B cell (primary cell): ENCODE results near the gene TP53BP1. TPM values are rescaled to one million over a fixed set of nuclear protein-coding genes. Genes with fewer than 3 reads are reported as not detected.

Experiments used
- ATAC-seq: fragments of 200-7000 bp; cut with Tn5 transposase; one replicate; pipeline ENCODE4 v1.10.0; 2021; ENCODE audit warnings: low read depth, mild to moderate bottlenecking, moderate number of reproducible peaks, moderate library complexity
- CTCF ChIA-PET: fragments of 350-600 bp; sonication (Branson Sonifier 250); formaldehyde crosslinking; loops from one replicate; lab custom pipeline; 2021; ENCODE audit warnings: antibody characterized with exemption, inconsistent platforms; lab: Charles Lee
- POLR2A ChIA-PET: fragments of 350-600 bp; sonication (Branson Sonifier 250); formaldehyde crosslinking; loops from one replicate; lab custom pipeline; 2021; ENCODE audit warnings: antibody characterized with exemption; lab: Charles Lee
- DNase-seq: peaks from one replicate; pipeline ENCODE4 v3.0.0; 2013
- H2AFZ ChIP-seq: 2 replicates; pipeline ENCODE4 v1.6.1; 2012; ENCODE audit warnings: mild to moderate bottlenecking, low read depth, low read length; ENCODE audit not compliant: insufficient read depth, poor library complexity, severe bottlenecking
- H3K27ac ChIP-seq, 2 donors: 1 replicate in 1 of 2; 2 replicates in 1 of 2; pipeline ENCODE4 v1.5.1; 2012 to 2013; ENCODE audit warnings: low read length in 2 of 2, mild to moderate bottlenecking in 2 of 2, moderate library complexity in 1 of 2
- H3K27me3 ChIP-seq, 4 experiments: fragments of 200-600 bp in 1 of 4; sonication (generic) in 1 of 4; replicated peaks in 1 of 4; 1 replicate in 2 of 4; 2 replicates in 2 of 4; pipeline versions ENCODE4 v1.6.1 to v1.7.0; 2013 to 2016; ENCODE audit warnings: low read length in 3 of 4, mild to moderate bottlenecking in 2 of 4, mixed read lengths in 1 of 4, moderate library complexity in 1 of 4; ENCODE audit not compliant: insufficient read depth in 4 of 4, control insufficient read depth in 3 of 4; ENCODE audit errors: control extremely low read depth in 1 of 4
- H3K36me3 ChIP-seq, 2 experiments: replicated peaks in 1 of 2; 1 replicate in 1 of 2; 2 replicates in 1 of 2; pipeline versions ENCODE4 v1.6.1 to v1.7.1; 2013; ENCODE audit warnings: low read length in 1 of 2; ENCODE audit not compliant: insufficient read depth in 2 of 2, control insufficient read depth in 1 of 2; ENCODE audit errors: control extremely low read depth in 1 of 2, extremely low read depth in 1 of 2
- H3K4me1 ChIP-seq, 2 donors: fragments of 200-600 bp in 1 of 2; sonication (generic) in 1 of 2; 1 replicate in 1 of 2; 2 replicates in 1 of 2; pipeline versions ENCODE4 v1.5.1 to v1.6.1; 2013 to 2017; ENCODE audit warnings: low read length in 2 of 2; ENCODE audit not compliant: control insufficient read depth in 2 of 2, insufficient read depth in 2 of 2
- H3K4me2 ChIP-seq: replicated peaks from 2 replicates; pipeline ENCODE3; 2012; ENCODE audit warnings: mild to moderate bottlenecking, low read depth, low read length; ENCODE audit not compliant: poor library complexity, severe bottlenecking
- H3K4me3 ChIP-seq, 5 experiments: fragments of 200-600 bp in 1 of 5; sonication (generic) in 1 of 5; 1 replicate in 3 of 5; 2 replicates in 2 of 5; pipeline versions ENCODE4 v1.5.1 to v1.7.0; 2011 to 2016; ENCODE audit warnings: low read length in 4 of 5, mild to moderate bottlenecking in 4 of 5, low read depth in 2 of 5, control low read depth in 1 of 5, moderate library complexity in 1 of 5; ENCODE audit not compliant: insufficient read depth in 1 of 5; ENCODE audit errors: control extremely low read depth in 1 of 5, extremely low read depth in 1 of 5
- H3K79me2 ChIP-seq: fragments of 200-600 bp; sonication (generic); one replicate; pipeline ENCODE4 v1.6.0; 2016; ENCODE audit warnings: low read length; ENCODE audit not compliant: control insufficient read depth, insufficient read depth
- H3K9ac ChIP-seq: fragments of 200-600 bp; sonication (generic); 2 replicates; pipeline ENCODE4 v1.6.1; 2017; ENCODE audit warnings: mild to moderate bottlenecking, low read length, moderate library complexity
- H3K9me3 ChIP-seq, 3 donors: one replicate each; pipeline versions ENCODE4 v1.6.1 to v1.7.1; 2013; ENCODE audit warnings: low read length in 2 of 3; ENCODE audit not compliant: control insufficient read depth in 2 of 3, insufficient read depth in 1 of 3; ENCODE audit errors: control extremely low read depth in 1 of 3
- H4K20me1 ChIP-seq: 2 replicates; pipeline ENCODE4 v1.6.0; 2012; ENCODE audit warnings: mild to moderate bottlenecking, low read length; ENCODE audit not compliant: insufficient read depth, control insufficient read depth, poor library complexity, severe bottlenecking
- H3K27ac Mint-ChIP-seq: one replicate; pipeline ENCODE4 v1.8.0; 2021; ENCODE audit warnings: mixed read lengths
- H3K27me3 Mint-ChIP-seq: one replicate; pipeline ENCODE4 v1.8.0; 2021; ENCODE audit warnings: mixed read lengths
- H3K4me1 Mint-ChIP-seq: one replicate; pipeline ENCODE4 v1.8.0; 2021; ENCODE audit warnings: mixed read lengths
- H3K4me3 Mint-ChIP-seq: one replicate; pipeline ENCODE4 v1.8.0; 2021; ENCODE audit warnings: mixed read lengths
- H3K9me3 Mint-ChIP-seq: one replicate; pipeline ENCODE4 v1.8.0; 2022; ENCODE audit warnings: mixed read lengths; ENCODE audit not compliant: insufficient read depth
- EZH2 ChIP-seq: IDR thresholded peaks from 2 replicates; pipeline ENCODE4 v1.6.1; 2012; ENCODE audit warnings: borderline replicate concordance, low read depth, mild to moderate bottlenecking, moderate library complexity, low read length; ENCODE audit not compliant: insufficient read depth, poor library complexity, severe bottlenecking
- WGBS: methylation state at CpG from one replicate; pipeline ENCODE4 v1.1.5; 2013; ENCODE audit warnings: missing lambda C conversion rate; ENCODE audit not compliant: insufficient coverage; 5-methylcytosine and 5-hydroxymethylcytosine counted together
- intact Hi-C: fragments of 100-400 bp; cut with micrococcal nuclease; formaldehyde crosslinking; loops from one replicate; pipeline ENCODE4 v1.10.0; 2022
- polyA minus RNA-seq: library from RNA; depleted of rRNA, polyadenylated mRNA; stranded (reverse); fragments of >200 nt; gene quantifications from 2 replicates; pipeline ENCODE4 v1.2.3, GENCODE V29; 2012
- polyA plus RNA-seq: library from polyadenylated mRNA; depleted of rRNA; stranded (reverse); fragments of >200 nt; gene quantifications from 2 replicates; pipeline ENCODE4 v1.2.3, GENCODE V29; 2012
- total RNA-seq, 2 donors: library from RNA; stranded (reverse); fragments of 120-200 nt in 1 of 2; gene quantifications; 1 replicate in 1 of 2; 2 replicates in 1 of 2; pipeline versions ENCODE4 v1.2.3 to v1.2.4, GENCODE V29; 2013 to 2022
- TF ChIP-seq, protein P1 (sequence below): fragments of 200-600 bp; IDR thresholded peaks from one replicate; pipeline ENCODE4 v1.8.0; 2022; ENCODE audit warnings: antibody characterized with exemption, mild to moderate bottlenecking

Gene TP53BP1
- 70.5 and 88.4 TPM in 2 replicates for total RNA-seq
- total RNA-seq (2013), result 31.0 TPM
- polyA plus RNA-seq, result 13.1 and 17.6 TPM in 2 replicates
- polyA minus RNA-seq, result 19.5 and 35.3 TPM in 2 replicates

DNA sequence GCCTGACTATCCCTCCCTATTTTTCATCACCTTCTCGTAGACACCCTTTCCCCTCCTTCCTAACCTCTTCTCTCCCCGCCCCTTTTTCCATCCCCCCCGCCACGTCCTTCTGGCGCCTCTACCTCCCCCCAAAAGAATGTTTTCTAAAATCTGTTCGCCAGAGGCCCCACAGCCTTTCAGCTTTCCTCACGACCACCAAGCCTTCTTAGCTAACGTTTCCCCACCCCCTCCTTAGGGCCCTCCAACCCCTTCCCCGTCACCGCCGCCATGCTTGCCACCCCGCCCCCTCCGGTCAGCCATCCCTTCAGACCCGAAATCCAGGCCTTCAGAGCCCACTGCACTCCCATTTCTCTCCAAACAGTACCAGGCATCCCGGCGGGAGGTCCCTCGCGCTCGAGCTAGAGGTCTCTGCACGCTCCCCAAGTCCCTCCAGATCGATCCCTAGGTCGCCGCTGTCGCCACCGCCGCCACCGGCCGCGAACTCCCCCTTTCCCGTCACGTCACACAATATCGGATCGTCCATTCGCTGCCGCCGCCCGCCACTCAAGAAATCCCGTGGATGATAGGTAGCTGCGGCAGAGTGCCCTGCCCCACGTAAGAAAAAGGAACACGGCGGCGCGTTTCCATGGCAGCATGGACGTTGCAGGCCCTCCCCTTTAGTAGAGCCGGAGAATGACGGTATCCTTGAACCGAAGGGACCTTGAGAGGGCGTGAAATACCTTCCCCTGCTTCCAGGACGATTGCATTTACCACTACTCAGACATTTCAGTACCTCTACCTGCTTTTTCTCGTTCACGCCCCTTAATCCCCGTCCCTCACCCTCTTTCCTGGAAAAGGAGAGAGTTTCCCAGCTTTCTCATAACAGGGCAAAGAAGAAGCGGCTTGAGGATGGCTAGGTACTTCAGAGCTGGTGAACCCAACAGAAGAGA lies at the start of gene TP53BP1:
Gene TP53BP1, minus strand, starts transcription at position 484 of the 929 bp plus-strand sequence. Its CDS starts 113 bp downstream, at position 371.
- Histone ChIP-seq H3K9me3 (no peaks in the 10 kb centered on the region), H3K9ac (peak within 1 kb of the TSS; percentile 95), H3K4me1 (peaks cover 11% of the 10 kb centered on the region in 2 donors), H2AFZ (peak within 1 kb of the TSS; percentile 96), H3K4me2 (peak within 1 kb of the TSS; percentile 85), H3K4me3 (peak within 1 kb of the TSS; percentile 76 to 92 (median 80)), H3K36me3 (peaks cover 1 to 10% of the 10 kb centered on the region in 2 experiments), H4K20me1 (no peaks in the 10 kb centered on the region), H3K27ac (peak within 1 kb of the TSS; percentile 70 to 98), H3K79me2 (peaks cover 18% of the 10 kb centered on the region), H3K27me3 (no peaks in the 10 kb centered on the region)
- H3K4me3 Mint-ChIP-seq, result peak within 1 kb of the TSS; percentile 92
- ATAC-seq (peak; percentile 99), DNase-seq (peak; percentile 96)
- WGBS, result under 1% methylated on average over 46 of the region's 54 CpGs
- H3K4me1 Mint-ChIP-seq, result peaks cover 23% of the 10 kb centered on the region
- ChIA-PET POLR2A (interaction anchor here (0.7 to 1.2 kb wide), 3 partner anchors 17 to 86 kb away, joined by 3 to 13 read pairs (median 7); no protein-coding TSS in a partner anchor), CTCF (interaction anchor here (1.0 to 9.7 kb wide), 3 partner anchors 21 to 117 kb away, joined by 3 to 97 read pairs (median 3); partner anchors contain the start of gene MAP1A)
- no peaks in the 10 kb centered on the region for H3K9me3 Mint-ChIP-seq
- TF ChIP-seq, protein P1, sequence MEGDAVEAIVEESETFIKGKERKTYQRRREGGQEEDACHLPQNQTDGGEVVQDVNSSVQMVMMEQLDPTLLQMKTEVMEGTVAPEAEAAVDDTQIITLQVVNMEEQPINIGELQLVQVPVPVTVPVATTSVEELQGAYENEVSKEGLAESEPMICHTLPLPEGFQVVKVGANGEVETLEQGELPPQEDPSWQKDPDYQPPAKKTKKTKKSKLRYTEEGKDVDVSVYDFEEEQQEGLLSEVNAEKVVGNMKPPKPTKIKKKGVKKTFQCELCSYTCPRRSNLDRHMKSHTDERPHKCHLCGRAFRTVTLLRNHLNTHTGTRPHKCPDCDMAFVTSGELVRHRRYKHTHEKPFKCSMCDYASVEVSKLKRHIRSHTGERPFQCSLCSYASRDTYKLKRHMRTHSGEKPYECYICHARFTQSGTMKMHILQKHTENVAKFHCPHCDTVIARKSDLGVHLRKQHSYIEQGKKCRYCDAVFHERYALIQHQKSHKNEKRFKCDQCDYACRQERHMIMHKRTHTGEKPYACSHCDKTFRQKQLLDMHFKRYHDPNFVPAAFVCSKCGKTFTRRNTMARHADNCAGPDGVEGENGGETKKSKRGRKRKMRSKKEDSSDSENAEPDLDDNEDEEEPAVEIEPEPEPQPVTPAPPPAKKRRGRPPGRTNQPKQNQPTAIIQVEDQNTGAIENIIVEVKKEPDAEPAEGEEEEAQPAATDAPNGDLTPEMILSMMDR, result no peak
- TF ChIP-seq EZH2, result no peak
- intact Hi-C loops, result loop anchor here (1.0 to 10.0 kb wide), 3 partner anchors 17 to 758 kb away; partner anchors contain the start of genes CDAN1, TUBGCP4 and ZSCAN29
- H3K27ac Mint-ChIP-seq, result peak within 1 kb of the TSS; percentile 95
- H3K27me3 Mint-ChIP-seq, result no peaks in the 10 kb centered on the region
